IPS-NIHi7 (cell line): ENCODE data around the gene SLC6A19.
"Not testable (repeated sequence)": the region's sequence is repeated elsewhere in the genome, so short reads cannot be mapped to it uniquely, and the experiment has no call there.

ENCODE experiments used
- DNase-seq: peaks from one replicate; pipeline ENCODE4 v3.0.0; 2012; ENCODE audit warnings: mixed read lengths; ENCODE audit errors: extremely low spot score

SLC6A19 gene

DNA sequence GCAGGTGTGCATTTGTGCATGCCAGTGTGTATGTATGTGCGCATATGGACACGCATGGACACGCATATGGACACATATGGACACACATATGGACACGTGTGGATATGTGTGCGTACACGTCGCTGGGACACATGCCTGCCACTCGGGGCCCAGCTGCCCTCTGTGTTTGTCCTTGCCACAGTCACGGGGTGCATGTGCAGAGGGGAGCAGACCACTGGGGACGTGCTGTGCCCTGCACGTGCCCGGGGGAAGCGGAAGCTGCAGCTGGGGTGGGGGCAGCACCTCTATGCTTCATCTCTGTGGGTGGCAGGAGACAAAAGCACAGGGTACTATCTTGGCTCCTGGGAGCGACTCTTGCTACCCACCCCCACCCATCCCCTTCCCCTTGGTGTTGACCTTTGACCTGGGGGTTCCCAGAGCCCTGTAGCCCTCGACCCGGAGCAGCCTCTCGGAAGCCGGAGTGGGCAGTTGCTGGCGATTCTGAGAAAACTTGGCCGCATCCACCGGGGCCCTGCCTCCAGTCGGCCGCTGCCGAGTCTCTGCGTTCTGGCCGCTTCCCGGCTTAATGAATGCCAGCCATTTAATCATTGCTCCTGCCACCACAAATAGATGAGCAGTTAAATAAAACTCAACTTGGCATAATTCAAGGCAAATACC, 21.4 kb downstream of the SLC6A19 start:
- DNase-seq: no peak

DNA sequence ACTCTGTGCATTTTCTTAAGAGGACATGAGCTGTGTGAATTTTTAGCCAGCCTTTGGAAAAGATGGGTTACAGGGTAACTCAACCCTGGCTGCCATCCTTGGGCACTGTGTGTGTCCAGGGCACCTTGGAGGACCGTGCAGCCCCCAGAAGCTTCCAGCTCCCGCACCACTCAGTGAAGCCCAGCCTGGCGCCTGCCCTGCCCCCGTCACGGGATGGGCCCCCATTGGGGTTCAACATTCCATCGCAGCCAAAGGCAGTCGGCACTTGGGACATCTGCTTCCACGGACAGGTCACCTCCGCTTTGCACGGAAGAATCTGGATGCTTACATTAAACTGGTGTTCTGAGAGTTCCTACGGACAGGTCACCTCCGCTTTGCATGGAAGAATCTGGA, 21.9 kb downstream of the SLC6A19 start:
- no peak for DNase-seq

- no peak for DNase-seq
Measured at GRCh38 chr5:1224631-1225030, 23.2 kb downstream of the SLC6A19 start.

GRCh38 chr5:1225081-1225480, 23.7 kb downstream of the SLC6A19 start, which contains the start of gene SLC6A18:
TSS of gene SLC6A18 (plus strand) at chr5:1225381. CDS start at chr5:1225478, 97 bp downstream.
- DNase-seq: no peak

GRCh38 chr5:1226231-1226630, 24.8 kb downstream of the SLC6A19 start:
- DNase-seq: no peak

GRCh38 chr5:1226839-1227581, 25.6 kb downstream of the SLC6A19 start:
- no peak for DNase-seq

DNA sequence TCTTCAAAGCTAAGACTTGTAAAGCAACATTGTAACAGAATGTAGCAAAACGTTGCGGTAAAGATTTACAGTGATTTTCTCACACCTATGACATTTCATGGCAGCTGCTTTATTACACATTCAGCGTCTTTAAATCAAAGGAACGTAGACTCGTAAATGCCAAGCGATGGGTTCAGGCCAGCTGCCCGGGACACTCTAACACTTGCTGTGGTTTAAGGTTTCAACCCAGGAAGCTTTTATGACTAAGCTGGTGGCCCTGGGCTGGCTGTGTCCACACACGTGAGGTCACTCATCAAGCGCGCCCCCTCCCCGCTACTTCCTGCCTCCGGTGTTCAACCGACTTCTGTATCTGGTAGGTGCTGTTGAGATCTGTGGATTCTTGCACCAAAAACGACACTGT, 26.3 kb downstream of the SLC6A19 start:
- DNase-seq: no peak

DNA sequence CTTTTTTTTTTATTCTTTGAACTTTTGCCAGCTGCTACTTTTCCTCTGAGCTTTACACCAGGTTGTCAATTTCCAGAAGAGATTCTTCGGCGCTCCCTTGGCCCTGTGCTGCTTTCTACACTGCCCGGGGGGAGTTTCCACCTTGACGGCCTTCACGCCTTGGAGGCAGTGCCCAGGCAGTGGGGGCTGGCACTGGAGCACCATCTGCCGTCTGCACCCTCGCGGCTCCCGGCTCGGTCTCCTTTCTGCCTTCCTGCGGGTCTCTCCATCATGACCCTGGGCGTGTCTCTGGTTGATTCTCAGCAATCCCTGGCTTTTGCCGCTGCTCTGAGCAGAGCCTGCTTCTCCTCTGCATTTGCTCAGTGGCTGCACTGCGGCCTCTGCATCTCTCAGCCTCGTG, 26.7 kb downstream of the SLC6A19 start:
- DNase-seq: no peak

GRCh38 chr5:1229023-1229422, 27.6 kb downstream of the SLC6A19 start:
- not testable (repeated sequence) for DNase-seq

- DNase-seq: no peak
Measured at GRCh38 chr5:1229822-1230221, 28.4 kb downstream of the SLC6A19 start.

- no peak for DNase-seq
Measured at GRCh38 chr5:1230551-1230950, 29.2 kb downstream of the SLC6A19 start.

DNA sequence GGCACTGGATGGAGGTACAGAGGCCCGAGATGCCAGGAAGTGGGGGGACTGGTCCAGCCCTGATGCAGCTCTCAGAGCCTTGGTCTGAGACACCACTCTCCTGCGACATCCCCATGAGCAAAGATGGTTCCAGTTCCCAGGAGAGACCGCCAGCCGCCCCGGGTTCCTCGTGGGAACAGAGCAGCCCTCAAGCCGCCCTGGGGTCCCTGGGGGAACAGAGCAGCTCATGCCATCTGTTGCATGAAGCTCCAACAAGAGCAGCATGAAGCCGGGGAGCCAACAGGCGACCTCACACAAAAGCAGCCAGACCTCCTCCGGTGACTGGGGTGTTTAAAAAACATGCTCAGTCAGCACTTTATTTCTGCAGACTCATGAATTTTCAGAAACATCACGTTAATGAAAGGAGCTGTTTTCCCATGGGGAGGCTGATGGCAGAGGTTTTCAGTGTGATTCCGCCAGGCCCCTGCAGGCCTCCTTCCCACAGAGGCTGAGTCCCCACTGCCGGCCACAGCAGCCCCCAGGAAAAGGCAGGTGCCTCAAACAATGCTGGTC, 30.0 kb downstream of the SLC6A19 start:
- DNase-seq: no peak

DNA sequence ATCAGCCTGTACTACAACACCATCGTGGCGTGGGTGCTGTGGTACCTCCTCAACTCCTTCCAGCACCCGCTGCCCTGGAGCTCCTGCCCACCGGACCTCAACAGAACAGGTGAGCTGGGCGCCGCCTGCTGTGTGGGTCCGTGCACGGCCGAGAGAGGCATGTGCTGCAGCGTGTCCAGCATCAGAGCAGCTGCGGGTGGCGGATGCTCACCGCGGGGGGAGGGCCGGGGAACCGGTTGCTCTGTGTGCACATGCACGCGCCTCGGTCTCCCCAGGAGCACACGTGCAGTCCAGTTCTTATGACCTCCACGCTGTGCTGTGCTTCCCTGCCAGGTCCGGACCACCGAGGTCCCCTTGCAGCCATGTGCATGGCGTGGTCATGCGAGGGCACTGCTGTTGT, 31.4 kb downstream of the SLC6A19 start:
- no peak for DNase-seq

DNA sequence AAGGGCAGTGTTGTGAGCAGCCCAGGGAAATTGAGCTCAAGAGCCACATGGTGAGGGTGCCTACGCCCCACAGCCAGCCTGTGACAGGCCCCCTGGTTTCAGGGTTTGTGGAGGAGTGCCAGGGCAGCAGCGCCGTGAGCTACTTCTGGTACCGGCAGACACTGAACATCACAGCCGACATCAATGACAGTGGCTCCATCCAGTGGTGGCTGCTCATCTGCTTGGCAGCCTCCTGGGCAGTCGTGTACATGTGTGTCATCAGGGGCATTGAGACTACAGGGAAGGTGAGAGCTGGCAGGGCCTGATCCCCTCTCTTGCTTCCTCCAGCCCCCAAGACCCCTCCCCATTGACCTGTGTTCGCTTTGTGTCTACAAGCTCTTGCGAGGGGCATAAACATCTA, 34.0 kb downstream of the SLC6A19 start:
- DNase-seq: no peak

- DNase-seq: no peak
Measured at GRCh38 chr5:1235838-1236237, 34.4 kb downstream of the SLC6A19 start.

GRCh38 chr5:1239505-1240251, 38.3 kb downstream of the SLC6A19 start:
- DNase-seq: no peak

- DNase-seq: no peak
Measured at GRCh38 chr5:1240496-1241260, 39.3 kb downstream of the SLC6A19 start.

GRCh38 chr5:1241509-1242080, 40.2 kb downstream of the SLC6A19 start:
- no peak for DNase-seq

- DNase-seq: no peak
Measured at GRCh38 chr5:1242733-1243486, 41.5 kb downstream of the SLC6A19 start.

- peak; percentile 69 for DNase-seq
Measured at GRCh38 chr5:1243487-1244130, 42.2 kb downstream of the SLC6A19 start.
